ENCODE data around the gene PPARA.

The PPARA gene

GRCh38 chr22:46280999-46281623, 130.8 kb downstream of the PPARA start:
- no peak for DNase-seq

- no peak for DNase-seq
Measured at GRCh38 chr22:46281866-46282678, 131.7 kb downstream of the PPARA start.

GRCh38 chr22:46286006-46286405, 135.7 kb downstream of the PPARA start:
- DNase-seq, result no peak

- no peak for DNase-seq
Measured at GRCh38 chr22:46286941-46287872, 136.9 kb downstream of the PPARA start.

- peak; percentile 67 for DNase-seq
Measured at GRCh38 chr22:46287873-46288751, 137.8 kb downstream of the PPARA start.

GRCh38 chr22:46288846-46289243, 138.5 kb downstream of the PPARA start:
- no peak for DNase-seq

- no peak for DNase-seq
Measured at GRCh38 chr22:46289244-46289891, 139.0 kb downstream of the PPARA start.

GRCh38 chr22:46290121-46290842, 140.0 kb downstream of the PPARA start:
- no peak for DNase-seq

- DNase-seq, result no peak
Measured at GRCh38 chr22:46290843-46291785, 140.8 kb downstream of the PPARA start.

- DNase-seq, result no peak
Measured at GRCh38 chr22:46292173-46292572, 141.8 kb downstream of the PPARA start.

- DNase-seq, result no peak
Measured at GRCh38 chr22:46292732-46293131, 142.4 kb downstream of the PPARA start.

Data from activated CD4-positive, alpha-beta T cell treated with anti-CD3 and anti-CD28 coated beads, Interleukin-2, amount 50 U/mL, for 16 hours (primary cell).